Measurements from ENCODE around the gene KREMEN1. TPM values are rescaled to one million over a fixed set of nuclear protein-coding genes. Genes with fewer than 3 reads are reported as not detected.

The KREMEN1 gene
- total RNA-seq, 6 donors from 2014 or later = 8.4 to 24.3 (median 15.9) TPM

DNA sequence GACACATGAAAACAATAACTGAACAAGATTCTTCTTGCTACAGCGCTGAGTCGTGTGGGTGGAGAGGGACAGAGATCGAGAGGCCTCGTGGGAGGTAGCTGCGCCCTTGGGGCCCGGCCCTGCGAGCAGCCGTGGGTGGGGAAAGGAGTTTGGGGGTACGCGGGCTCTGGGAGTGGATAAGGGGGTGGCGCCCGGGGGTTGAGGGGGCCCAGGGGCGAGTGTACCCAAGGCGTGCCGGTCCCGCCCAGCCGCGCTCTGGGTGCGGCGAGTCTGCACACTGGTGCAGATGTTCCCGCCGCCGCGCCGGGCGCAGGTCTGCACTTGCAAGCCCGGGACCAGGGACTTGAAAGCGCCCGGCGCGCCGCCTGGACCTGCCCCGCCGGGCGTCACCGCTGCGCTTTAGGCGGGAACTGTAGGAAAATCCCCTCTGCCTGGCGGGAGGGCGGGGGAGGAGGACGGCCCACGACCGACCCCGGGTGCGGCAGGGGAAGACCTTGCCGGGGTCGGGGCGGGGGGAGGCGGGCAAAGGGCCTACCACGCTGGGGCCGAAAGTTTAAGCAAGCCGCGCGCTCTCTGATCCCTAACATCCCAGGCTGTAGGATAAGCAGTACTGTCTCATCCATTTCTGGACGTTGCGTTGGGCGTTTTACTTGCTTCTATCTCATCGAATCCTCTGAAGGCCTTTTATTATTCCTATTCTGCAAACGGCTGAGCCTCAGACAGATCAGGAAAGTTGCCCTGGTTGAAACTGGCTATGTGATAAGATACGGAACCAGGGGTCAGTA lies 1.4 kb upstream of the KREMEN1 start:
- peaks cover 17 to 34% (median 33%) of the 10 kb centered on the region in 4 donors for H3K4me1 ChIP-seq
- peaks cover 0 to 5% (median 0%) of the 10 kb centered on the region in 4 donors for H3K27me3 ChIP-seq
- no peaks in the 10 kb centered on the region for H3K36me3 ChIP-seq
- peak overlapping the region; percentile 7 to 93 (median 58) for H3K4me3 ChIP-seq
- no peak overlapping the region for H3K27ac ChIP-seq
- TF ChIP-seq POLR2A (IDR thresholded peaks at IDR 0.05) (no peak), EP300 (IDR thresholded peaks at IDR 0.05) (no peak), POLR2AphosphoS5 (IDR thresholded peaks at IDR 0.05) (no peak)
- TF ChIP-seq, protein P1, sequence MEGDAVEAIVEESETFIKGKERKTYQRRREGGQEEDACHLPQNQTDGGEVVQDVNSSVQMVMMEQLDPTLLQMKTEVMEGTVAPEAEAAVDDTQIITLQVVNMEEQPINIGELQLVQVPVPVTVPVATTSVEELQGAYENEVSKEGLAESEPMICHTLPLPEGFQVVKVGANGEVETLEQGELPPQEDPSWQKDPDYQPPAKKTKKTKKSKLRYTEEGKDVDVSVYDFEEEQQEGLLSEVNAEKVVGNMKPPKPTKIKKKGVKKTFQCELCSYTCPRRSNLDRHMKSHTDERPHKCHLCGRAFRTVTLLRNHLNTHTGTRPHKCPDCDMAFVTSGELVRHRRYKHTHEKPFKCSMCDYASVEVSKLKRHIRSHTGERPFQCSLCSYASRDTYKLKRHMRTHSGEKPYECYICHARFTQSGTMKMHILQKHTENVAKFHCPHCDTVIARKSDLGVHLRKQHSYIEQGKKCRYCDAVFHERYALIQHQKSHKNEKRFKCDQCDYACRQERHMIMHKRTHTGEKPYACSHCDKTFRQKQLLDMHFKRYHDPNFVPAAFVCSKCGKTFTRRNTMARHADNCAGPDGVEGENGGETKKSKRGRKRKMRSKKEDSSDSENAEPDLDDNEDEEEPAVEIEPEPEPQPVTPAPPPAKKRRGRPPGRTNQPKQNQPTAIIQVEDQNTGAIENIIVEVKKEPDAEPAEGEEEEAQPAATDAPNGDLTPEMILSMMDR (IDR thresholded peaks at IDR 0.05) = no peak
- peak in 1 of 2 donors; percentile 57 for ATAC-seq (ENCODE audit: low FRiP score in 2 of 2)
- peak; percentile 61 to 93 for DNase-seq
- no peaks in the 10 kb centered on the region for H3K9me3 ChIP-seq
- 10 to 22% methylated on average over 13 to 39 of the region's 60 CpGs for WGBS, 2 donors

DNA sequence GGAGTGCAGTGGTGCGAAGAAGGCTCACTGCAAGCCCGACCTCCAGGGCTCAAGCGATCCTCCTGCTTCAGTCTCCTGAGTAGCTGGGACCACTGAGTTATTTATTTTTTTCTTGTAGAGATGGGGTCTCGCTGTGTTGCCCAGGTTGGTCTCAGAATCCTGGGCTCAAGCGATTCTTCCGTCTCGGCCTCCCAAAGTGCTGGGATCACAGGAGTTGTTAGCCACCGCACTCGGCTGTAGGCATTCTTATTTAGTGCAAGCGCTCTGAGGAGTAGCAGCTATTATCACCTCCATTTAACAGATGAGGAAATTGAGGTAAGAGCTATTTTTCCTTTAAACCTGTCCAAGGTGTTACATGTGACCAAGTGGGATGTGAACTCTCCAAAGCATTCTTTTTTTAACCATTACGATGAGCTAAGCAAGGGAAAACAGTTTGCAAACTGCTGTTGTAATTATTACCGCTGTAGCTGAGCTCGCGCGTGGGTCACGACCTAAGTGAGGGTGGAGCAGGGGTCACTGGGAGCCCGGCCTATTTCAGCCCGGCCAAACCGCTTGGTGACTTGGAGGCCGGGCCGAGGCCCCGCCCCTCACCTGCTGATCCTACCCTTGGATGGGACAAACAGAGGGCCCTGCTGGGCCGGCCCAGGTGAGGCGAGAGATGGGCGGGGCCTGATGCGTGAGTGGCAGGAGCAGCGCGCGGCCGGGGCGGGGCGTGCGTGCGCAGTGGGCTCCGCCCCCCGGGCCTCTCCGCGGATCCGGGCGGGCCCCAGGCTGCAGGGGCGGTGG lies 449 bp upstream of the KREMEN1 start:
- Histone ChIP-seq H3K9me3 (no peaks in the 10 kb centered on the region), H3K36me3 (no peaks in the 10 kb centered on the region), H3K27me3 (peaks cover 0 to 5% (median 0%) of the 10 kb centered on the region in 4 donors), H3K27ac (no peak overlapping the region), H3K4me3 (peak overlapping the region; percentile 37 to 93 (median 82)), H3K4me1 (peaks cover 17 to 34% (median 33%) of the 10 kb centered on the region in 4 donors)
- 43 to 57% methylated on average over 16 to 22 of the region's 41 CpGs for WGBS, 2 donors
- TF ChIP-seq EP300 (IDR thresholded peaks at IDR 0.05) (no peak), POLR2AphosphoS5 (IDR thresholded peaks at IDR 0.05) (no peak)
- ATAC-seq (ENCODE audit: low FRiP score in 2 of 2) = peak; percentile 94 to 95
- DNase-seq = peak; percentile 97 to 98

GRCh38 chr22:29073618-29074275 lies 912 bp downstream of the KREMEN1 start:
- H3K9me3 ChIP-seq = no peaks in the 10 kb centered on the region
- H3K4me1 ChIP-seq = peaks cover 19 to 38% (median 34%) of the 10 kb centered on the region in 4 donors
- DNase-seq = peak; percentile 34 to 88
- no peak for TF ChIP-seq POLR2AphosphoS5 (IDR thresholded peaks at IDR 0.05)
- TF ChIP-seq EP300 (IDR thresholded peaks at IDR 0.05) = no peak
- TF ChIP-seq POLR2A (IDR thresholded peaks at IDR 0.05) = no peak
- TF ChIP-seq, protein P1 (IDR thresholded peaks at IDR 0.05) = no peak
- peak overlapping the region; percentile 64 to 93 (median 82) for H3K4me3 ChIP-seq
- H3K27ac ChIP-seq = peak overlapping the region; percentile 67 to 82 (median 79)
- no peaks in the 10 kb centered on the region for H3K36me3 ChIP-seq
- peaks cover 0 to 5% (median 0%) of the 10 kb centered on the region in 4 donors for H3K27me3 ChIP-seq
- 3% methylated on average over 23 to 42 of the region's 53 CpGs for WGBS, 2 donors
- peak; percentile 74 to 78 for ATAC-seq (ENCODE audit: low FRiP score in 2 of 2)

DNA sequence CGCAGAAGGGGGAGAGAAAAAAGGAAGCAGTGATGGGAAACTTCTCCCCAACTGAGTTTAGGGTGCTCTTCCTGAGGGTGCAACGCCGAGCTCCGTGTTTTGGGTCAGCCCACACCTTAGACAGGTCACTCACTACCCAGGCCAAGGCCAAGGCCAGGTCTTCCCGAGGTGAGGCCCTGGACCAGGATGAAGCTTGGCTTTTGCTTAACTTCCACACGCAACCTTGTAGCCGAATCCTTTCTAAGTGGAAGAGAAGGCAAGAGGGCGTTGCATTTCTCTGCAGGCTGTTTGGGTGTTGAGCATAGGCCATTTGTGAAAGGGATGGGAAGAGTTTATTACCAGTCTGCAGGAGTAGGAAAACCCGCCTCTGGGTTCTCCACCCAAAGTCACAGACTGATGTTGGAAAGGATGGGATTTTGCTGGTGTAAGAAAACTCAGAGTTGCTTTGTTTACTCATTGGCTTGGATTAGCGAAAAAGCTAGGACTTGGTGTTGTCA lies 1.5 kb downstream of the KREMEN1 start:
- peaks cover 25 to 40% (median 36%) of the 10 kb centered on the region in 4 donors for H3K4me1 ChIP-seq
- WGBS, 2 donors = 59 to 62% methylated on average over 9 to 10 of the region's 10 CpGs
- no peaks in the 10 kb centered on the region for H3K36me3 ChIP-seq
- ATAC-seq (ENCODE audit: low FRiP score in 2 of 2) (peak in 1 of 2 donors; percentile 5), DNase-seq (no peak)
- peak overlapping the region in 3 of 4 donors; percentile 67 to 82 (median 81) for H3K27ac ChIP-seq
- no peaks in the 10 kb centered on the region for H3K9me3 ChIP-seq
- peak overlapping the region; percentile 64 to 93 (median 82) for H3K4me3 ChIP-seq
- TF ChIP-seq POLR2AphosphoS5 (IDR thresholded peaks at IDR 0.05) (no peak), EP300 (IDR thresholded peaks at IDR 0.05) (no peak), POLR2A (IDR thresholded peaks at IDR 0.05) (no peak)
- TF ChIP-seq, protein P1 (IDR thresholded peaks at IDR 0.05) = no peak
- H3K27me3 ChIP-seq = peaks cover 0 to 5% (median 0%) of the 10 kb centered on the region in 4 donors

Measured in upper lobe of left lung (tissue), 6 donors.